K562 (cell line): ENCODE data around the gene ZFYVE1.

ENCODE experiments used
- ADNP ChIP-seq: fragments of 200-800 bp; sonication (Bioruptor generic); IDR thresholded peaks from 2 replicates; pipeline ENCODE4 v1.6.1; 2016; ENCODE audit warnings: missing genetic modification characterization, missing compliant biosample characterization
- ELF4 ChIP-seq: fragments of 450-650 bp; formaldehyde crosslinking; IDR thresholded peaks from 2 replicates; pipeline ENCODE4 v1.4.0; 2022; ENCODE audit warnings: missing genetic modification characterization
- POLR2AphosphoS5 ChIP-seq: IDR thresholded peaks from 2 replicates; pipeline ENCODE4 v1.6.1; 2011; ENCODE audit warnings: mild to moderate bottlenecking, low read depth, low read length, moderate library complexity; ENCODE audit not compliant: control insufficient read depth, insufficient read depth
- TARDBP ChIP-seq: fragments of 450-650 bp; IDR thresholded peaks from 2 replicates; pipeline ENCODE4 v1.6.1; 2016
- USF2 ChIP-seq: sonication (generic); formaldehyde crosslinking; IDR thresholded peaks from 2 replicates; pipeline ENCODE4 v1.5.0; 2020; ENCODE audit warnings: missing genetic modification reagents
- ZBTB7A ChIP-seq: IDR thresholded peaks from 2 replicates; pipeline ENCODE4 v1.6.1; 2011; ENCODE audit warnings: low read depth, mild to moderate bottlenecking, low read length, moderate library complexity, borderline replicate concordance; ENCODE audit not compliant: control insufficient read depth
- TF ChIP-seq, protein P1 (sequence below), 3 experiments: IDR thresholded peaks in 2 of 3; conservative IDR thresholded peaks in 1 of 3; 2 replicates each; pipeline ENCODE4 v1.5.1; 2011 to 2012; ENCODE audit warnings: low read length in 3 of 3, mild to moderate bottlenecking in 3 of 3, control low read depth in 2 of 3, improper control_type of control experiment in 1 of 3, inconsistent platforms in 1 of 3, low read depth in 1 of 3, mixed read lengths in 1 of 3, moderate library complexity in 1 of 3; ENCODE audit not compliant: insufficient read depth in 2 of 3

DNA sequence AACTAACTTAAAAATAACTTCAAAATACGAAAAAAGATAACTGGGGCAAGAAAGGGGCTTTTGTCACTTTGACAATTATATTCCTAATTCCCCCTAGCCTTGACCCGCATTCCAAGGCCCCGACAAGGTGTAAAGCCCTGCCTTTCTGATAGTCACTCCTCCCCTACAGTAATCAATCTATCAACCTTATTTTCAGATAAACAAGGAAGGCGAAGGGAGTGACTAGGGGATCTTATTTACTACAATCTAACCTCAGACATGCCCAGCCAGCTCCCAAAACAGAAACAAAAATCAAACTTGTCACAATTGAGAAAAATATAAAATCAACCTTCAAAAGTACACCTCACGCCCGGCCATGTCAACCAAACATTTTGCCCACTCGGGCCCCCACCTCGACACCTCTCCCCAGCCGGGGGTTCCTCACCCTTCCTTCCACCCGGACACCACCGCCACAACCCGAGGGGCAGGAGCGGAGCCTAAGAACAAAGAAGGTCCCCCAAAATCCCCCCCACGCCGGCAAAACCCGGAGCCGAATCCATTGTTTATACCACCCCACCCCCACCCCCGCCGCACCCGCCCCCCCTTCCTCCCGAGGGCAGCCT lies 562 bp downstream of the ZFYVE1 start:
- TF ChIP-seq ZBTB7A (no peak), TARDBP (no peak), USF2 (CRISPR knock-in tag) (no peak), ADNP (tag) (no peak), POLR2AphosphoS5 (no peak), ELF4 (CRISPR knock-in tag) (no peak)
- TF ChIP-seq, protein P1, sequence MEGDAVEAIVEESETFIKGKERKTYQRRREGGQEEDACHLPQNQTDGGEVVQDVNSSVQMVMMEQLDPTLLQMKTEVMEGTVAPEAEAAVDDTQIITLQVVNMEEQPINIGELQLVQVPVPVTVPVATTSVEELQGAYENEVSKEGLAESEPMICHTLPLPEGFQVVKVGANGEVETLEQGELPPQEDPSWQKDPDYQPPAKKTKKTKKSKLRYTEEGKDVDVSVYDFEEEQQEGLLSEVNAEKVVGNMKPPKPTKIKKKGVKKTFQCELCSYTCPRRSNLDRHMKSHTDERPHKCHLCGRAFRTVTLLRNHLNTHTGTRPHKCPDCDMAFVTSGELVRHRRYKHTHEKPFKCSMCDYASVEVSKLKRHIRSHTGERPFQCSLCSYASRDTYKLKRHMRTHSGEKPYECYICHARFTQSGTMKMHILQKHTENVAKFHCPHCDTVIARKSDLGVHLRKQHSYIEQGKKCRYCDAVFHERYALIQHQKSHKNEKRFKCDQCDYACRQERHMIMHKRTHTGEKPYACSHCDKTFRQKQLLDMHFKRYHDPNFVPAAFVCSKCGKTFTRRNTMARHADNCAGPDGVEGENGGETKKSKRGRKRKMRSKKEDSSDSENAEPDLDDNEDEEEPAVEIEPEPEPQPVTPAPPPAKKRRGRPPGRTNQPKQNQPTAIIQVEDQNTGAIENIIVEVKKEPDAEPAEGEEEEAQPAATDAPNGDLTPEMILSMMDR (IDR thresholded peaks at IDR 0.05 in 2 of 3, conservative IDR thresholded peaks at IDR 0.05 in 1 of 3; ENCODE audit: insufficient read depth in 2 of 3, low read depth in 1 of 3, low read length in 3 of 3): no peak
